Measurements from ENCODE around the gene STK26.

DNA sequence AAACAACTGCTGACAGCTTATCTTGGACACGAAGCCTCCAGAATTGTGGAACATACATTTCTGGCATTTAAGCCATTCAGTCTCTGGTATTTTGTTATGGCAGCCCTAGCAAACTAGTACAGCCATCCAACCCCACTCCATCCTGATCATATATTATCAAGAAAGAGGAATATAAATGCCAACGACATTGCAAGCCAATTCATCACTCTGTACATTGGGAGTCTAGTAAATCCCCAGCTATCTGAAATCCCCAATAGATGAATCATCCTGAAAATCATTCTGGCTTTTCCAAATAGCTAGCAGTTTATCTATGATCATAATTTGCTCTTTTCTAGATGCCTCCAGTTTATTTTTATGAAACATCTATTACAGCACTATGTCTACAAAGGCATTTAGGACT lies 63.6 kb downstream of the STK26 start:
- TF ChIP-seq, protein P1, sequence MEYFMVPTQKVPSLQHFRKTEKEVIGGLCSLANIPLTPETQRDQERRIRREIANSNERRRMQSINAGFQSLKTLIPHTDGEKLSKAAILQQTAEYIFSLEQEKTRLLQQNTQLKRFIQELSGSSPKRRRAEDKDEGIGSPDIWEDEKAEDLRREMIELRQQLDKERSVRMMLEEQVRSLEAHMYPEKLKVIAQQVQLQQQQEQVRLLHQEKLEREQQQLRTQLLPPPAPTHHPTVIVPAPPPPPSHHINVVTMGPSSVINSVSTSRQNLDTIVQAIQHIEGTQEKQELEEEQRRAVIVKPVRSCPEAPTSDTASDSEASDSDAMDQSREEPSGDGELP (IDR thresholded peaks at IDR 0.05; ENCODE audit: borderline replicate concordance, low read depth), result no peak
- TF ChIP-seq, protein P2, sequence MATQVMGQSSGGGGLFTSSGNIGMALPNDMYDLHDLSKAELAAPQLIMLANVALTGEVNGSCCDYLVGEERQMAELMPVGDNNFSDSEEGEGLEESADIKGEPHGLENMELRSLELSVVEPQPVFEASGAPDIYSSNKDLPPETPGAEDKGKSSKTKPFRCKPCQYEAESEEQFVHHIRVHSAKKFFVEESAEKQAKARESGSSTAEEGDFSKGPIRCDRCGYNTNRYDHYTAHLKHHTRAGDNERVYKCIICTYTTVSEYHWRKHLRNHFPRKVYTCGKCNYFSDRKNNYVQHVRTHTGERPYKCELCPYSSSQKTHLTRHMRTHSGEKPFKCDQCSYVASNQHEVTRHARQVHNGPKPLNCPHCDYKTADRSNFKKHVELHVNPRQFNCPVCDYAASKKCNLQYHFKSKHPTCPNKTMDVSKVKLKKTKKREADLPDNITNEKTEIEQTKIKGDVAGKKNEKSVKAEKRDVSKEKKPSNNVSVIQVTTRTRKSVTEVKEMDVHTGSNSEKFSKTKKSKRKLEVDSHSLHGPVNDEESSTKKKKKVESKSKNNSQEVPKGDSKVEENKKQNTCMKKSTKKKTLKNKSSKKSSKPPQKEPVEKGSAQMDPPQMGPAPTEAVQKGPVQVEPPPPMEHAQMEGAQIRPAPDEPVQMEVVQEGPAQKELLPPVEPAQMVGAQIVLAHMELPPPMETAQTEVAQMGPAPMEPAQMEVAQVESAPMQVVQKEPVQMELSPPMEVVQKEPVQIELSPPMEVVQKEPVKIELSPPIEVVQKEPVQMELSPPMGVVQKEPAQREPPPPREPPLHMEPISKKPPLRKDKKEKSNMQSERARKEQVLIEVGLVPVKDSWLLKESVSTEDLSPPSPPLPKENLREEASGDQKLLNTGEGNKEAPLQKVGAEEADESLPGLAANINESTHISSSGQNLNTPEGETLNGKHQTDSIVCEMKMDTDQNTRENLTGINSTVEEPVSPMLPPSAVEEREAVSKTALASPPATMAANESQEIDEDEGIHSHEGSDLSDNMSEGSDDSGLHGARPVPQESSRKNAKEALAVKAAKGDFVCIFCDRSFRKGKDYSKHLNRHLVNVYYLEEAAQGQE (IDR thresholded peaks at IDR 0.05; ENCODE audit: borderline replicate concordance in 1 of 2, low read depth in 1 of 2, low read length in 2 of 2), result no peak
- TF ChIP-seq EP300 (IDR thresholded peaks at IDR 0.05; ENCODE audit: low read depth in 2 of 2, low read length in 2 of 2) (no peak), EP300 (CRISPR knock-in tag; IDR thresholded peaks at IDR 0.05; ENCODE audit: borderline replicate concordance) (no peak), ZNF484 (CRISPR knock-in tag; IDR thresholded peaks at IDR 0.05; ENCODE audit: borderline replicate concordance, low read depth) (no peak), BHLHE40 (IDR thresholded peaks at IDR 0.05; ENCODE audit: low read length) (no peak), NFIC (IDR thresholded peaks at IDR 0.05; ENCODE audit: low read length) (no peak), PTBP1 (IDR thresholded peaks at IDR 0.05; ENCODE audit: low read depth, low read length, poor library complexity, severe bottlenecking) (no peak)
- TF ChIP-seq, protein P3, sequence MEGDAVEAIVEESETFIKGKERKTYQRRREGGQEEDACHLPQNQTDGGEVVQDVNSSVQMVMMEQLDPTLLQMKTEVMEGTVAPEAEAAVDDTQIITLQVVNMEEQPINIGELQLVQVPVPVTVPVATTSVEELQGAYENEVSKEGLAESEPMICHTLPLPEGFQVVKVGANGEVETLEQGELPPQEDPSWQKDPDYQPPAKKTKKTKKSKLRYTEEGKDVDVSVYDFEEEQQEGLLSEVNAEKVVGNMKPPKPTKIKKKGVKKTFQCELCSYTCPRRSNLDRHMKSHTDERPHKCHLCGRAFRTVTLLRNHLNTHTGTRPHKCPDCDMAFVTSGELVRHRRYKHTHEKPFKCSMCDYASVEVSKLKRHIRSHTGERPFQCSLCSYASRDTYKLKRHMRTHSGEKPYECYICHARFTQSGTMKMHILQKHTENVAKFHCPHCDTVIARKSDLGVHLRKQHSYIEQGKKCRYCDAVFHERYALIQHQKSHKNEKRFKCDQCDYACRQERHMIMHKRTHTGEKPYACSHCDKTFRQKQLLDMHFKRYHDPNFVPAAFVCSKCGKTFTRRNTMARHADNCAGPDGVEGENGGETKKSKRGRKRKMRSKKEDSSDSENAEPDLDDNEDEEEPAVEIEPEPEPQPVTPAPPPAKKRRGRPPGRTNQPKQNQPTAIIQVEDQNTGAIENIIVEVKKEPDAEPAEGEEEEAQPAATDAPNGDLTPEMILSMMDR (CRISPR knock-in tag; IDR thresholded peaks at IDR 0.05), result no peak
